Stimulated activated CD8-positive, alpha-beta memory T cell treated with anti-CD3 and anti-CD28 coated beads, Interleukin-15, amount 100 ng/mL, for 48 hours (primary cell): Measurements from ENCODE around the gene ZNF516.
"Not testable (repeated sequence)": the region's sequence is repeated elsewhere in the genome, so short reads cannot be mapped to it uniquely, and the experiment has no call there.

Experiments
- DNase-seq, 2 donors: peaks; one replicate each; pipeline ENCODE4 v3.0.0-alpha.2; 2020; ENCODE audit warnings: low read depth in 2 of 2

Gene ZNF516

DNA sequence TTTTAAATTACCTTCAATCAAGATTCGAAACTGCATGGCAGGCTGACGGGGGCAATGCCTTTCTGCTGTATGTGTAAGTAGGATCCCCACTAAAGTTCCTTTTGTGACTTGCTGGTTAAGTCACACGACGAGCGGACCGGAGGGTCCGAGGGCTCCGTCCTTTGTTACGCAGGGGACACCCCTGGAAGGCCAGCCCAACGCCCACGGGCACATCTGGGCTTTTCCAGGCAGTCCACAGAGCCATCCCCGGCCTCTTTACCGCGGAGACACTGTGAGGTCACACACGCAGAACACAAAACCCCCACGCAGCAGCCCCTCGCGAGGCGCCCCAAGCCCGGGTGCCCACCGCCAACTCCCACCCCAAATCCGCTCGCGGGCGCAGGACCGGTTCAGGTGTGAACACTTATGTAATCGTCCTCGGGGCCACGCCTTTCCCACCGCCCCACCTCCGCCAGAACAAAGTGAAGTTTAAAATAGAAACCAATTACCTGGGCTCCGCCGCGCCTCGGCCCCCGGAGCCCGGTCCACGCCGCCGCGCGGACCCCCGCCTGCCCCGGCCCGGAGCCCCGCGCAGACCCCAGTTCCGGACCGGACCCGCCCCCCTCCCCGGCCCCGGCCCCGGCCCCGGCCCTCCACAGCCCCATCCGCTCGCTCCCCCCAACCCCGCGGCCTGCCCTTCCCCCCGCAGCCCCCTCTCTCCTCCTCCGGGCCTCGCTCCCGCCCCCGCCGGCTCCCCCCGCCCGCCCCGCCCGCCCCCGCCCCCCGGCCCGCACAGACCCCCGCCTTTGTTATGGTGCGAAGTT, 4.2 kb downstream of the ZNF516 start:
- no peak for DNase-seq

DNA sequence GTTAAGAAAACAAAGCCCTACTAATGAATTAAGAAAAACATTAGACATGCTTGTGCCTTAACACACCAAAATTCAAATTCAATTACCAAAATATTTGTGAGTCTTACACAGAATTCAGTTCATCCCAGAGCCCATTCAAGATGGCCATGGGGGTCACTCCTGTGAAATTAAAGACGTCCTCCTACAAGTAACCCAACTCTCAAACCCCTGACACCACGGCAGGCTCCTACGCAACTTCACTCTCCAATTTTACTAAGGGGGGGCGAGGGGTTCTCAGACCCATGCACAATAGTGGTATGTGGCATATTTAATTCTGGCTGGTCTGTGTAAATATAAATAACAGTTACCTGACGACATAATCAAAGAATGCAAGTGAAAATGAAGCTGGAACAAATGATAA, 5.0 kb downstream of the ZNF516 start:
- no peak for DNase-seq

DNA sequence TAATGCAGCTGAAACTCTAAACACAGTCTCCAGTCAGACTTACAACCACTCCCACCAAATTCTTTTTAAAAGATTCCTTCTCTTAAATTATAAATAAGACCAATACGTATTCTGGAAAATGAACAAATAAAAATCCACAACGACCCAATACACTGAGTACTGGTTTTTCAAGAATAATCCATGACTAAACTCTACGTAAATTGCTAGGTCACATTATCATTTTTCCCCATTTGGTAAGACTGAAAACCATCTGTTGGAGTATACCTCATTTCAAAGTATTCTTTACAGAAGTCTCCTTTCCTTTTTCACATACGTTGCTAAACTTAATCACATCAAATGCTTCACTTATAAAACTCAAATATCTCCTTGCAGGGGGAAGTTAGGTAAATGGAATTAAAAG, 6.0 kb downstream of the ZNF516 start:
- DNase-seq, result no peak

DNA sequence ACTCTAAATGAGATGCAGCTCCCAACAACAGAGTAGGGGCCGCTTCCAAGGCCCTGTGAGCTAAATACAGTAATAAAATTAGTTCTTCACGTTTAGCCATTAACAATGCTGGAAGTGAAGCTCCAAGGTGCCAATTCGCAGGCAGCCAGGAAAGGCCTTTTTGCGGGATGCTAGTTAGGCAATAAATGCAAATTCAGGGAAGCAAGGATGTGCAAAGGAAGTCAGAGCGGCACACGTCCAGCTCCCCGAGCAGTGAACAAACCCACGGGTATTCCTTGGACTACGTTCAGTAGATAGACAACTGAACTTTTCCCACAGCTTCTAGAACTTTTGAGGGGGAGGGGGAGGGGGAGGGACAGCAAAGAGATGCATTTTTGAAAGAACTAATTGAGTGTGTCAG, 6.9 kb downstream of the ZNF516 start:
- DNase-seq, result no peak

- DNase-seq, result no peak
Observed at GRCh38 chr18:76487782-76488181, 7.3 kb downstream of the ZNF516 start.

DNA sequence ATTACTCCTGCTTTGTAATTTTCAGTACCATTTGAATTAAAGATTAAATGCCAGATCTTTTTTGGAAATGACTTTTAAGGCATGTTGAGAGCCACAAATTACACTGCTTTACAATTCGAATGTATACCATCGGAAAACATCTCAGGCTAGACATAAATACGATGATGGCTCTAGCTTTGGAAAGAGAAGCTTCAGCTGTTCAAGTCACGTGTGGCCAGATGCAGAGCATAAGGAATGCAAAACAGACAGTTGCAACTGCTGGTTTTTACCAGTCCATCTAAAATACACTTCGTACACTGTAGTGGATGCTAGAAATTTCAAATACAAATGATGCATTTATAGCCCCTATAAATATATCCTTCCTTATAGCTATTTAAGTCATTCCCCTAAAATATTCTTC, 8.0 kb downstream of the ZNF516 start:
- DNase-seq, result no peak

DNA sequence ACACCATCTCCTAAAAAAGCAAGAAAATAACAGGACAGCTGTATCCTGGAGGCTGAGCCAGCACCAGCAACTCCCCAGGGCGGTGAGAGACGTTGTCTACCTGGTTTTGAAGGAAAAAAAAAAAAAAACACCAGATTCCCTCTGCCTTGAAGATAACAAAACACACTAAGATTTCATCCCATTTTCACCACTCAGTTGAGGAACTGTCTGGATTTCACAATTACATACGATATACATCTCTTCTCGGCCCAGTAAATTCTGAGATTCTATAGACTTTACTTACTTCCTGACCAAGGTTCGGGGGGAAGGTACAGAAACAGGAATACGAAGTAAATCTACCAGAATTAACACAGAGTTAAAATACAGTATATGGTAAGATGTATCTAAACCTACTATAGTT, 8.5 kb downstream of the ZNF516 start:
- no peak for DNase-seq

DNA sequence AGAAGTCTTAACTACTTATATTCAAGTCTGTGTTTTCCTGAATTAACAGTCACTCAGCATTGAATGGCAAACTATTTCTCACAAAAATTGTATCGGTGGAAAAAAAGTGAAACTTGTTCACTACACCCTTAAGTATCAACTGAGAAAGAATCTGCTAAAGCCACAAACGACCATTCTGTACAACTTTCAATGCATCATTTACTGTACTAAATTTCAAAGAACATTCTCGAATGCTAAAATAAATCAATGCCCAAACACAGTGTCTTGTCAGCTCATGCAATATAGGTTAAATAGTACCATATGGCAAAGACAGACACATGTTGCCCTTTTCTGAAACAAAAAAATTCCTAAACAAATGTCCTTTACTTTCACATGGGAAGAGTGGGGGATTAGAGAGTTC, 9.0 kb downstream of the ZNF516 start:
- no peak for DNase-seq

DNA sequence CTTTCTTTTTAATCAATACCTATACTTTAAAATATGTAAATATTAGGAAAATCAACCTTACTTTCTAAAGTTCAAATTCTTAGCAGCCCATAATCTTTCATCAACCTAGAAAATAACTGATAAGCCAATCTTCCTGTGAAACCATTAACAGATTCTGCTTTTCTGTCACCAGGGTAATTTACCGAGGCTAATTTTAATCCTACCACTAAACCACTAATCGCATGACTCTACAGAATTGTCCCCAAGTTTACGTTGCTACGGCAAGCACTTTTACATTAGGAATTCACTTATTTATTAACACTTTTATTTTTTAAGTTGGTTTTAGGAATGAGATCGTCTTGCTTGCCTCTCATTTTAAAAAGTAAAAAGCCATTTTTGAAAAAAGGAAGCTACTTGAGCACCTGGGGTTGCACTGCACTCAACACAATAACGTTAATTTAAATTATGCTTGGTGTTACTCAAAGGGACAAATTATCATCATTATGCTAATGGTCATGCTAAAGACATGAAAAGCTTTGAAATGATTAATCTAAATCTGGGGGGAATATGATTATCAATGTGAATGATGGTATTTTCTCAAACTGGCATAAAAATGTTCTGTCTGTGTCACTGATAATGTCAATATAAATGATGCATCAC, 10.2 kb downstream of the ZNF516 start:
- no peak for DNase-seq

DNA sequence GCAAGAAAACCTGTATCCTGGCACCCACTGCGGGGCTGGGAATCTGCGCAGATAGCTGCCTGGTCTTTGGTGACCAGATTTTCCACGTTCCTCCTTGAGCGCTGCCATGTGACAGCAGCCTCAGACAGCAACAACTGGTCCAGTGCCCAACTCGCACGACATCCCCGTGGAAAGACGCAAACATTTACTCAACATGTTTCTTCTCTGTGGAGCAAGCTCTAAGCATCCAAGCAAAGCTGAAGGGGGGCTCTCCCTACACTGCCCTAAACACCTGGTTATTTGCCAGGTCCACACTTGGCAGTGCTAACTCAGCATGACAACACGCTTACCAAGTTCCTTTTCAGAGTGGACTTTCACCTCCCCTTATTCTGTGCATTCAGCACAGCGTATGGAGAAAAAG, 11.3 kb downstream of the ZNF516 start:
- no peak for DNase-seq

GRCh38 chr18:76482971-76483691, 11.9 kb downstream of the ZNF516 start:
- no peak for DNase-seq

DNA sequence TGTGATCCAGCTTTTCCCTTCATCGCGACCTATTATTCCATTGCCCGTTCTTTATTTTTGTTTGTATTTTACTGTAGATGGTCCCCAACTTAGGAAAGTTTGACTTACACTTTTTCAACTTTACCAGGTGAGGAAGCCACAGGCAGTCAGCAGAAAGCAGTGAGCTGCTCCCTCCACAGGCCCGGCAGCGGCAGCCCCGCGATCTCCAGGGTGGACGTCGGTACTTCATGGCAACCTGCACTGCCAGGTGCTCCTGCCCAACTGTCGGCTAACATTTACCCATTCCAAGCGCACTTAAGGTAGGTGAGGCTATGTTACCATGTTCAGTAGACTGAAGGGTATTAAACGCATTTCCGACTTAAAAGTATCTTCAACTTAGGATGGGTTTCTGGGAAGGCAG, 12.8 kb downstream of the ZNF516 start:
- DNase-seq, result no peak

DNA sequence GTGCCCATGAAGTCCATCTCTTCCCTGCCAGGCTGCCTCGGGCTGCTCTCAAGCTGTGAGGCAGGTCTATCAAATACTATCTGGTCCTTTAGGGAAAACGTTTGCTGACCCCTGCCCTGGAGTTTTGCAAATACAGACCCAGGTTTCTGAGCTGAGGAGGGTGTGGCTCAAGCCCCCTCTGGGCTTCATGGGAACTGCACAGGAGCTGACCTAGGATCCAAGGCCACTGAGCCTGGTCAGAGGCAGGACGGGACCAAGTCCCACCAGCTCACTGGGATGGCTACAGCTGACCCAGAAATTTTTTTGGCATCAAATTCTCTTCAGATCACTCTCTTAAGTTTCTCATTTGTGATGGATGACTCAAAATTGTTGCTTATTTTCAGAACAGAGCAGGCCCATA, 14.1 kb downstream of the ZNF516 start:
- no peak for DNase-seq

GRCh38 chr18:76479351-76480238, 15.4 kb downstream of the ZNF516 start:
- no peak for DNase-seq

DNA sequence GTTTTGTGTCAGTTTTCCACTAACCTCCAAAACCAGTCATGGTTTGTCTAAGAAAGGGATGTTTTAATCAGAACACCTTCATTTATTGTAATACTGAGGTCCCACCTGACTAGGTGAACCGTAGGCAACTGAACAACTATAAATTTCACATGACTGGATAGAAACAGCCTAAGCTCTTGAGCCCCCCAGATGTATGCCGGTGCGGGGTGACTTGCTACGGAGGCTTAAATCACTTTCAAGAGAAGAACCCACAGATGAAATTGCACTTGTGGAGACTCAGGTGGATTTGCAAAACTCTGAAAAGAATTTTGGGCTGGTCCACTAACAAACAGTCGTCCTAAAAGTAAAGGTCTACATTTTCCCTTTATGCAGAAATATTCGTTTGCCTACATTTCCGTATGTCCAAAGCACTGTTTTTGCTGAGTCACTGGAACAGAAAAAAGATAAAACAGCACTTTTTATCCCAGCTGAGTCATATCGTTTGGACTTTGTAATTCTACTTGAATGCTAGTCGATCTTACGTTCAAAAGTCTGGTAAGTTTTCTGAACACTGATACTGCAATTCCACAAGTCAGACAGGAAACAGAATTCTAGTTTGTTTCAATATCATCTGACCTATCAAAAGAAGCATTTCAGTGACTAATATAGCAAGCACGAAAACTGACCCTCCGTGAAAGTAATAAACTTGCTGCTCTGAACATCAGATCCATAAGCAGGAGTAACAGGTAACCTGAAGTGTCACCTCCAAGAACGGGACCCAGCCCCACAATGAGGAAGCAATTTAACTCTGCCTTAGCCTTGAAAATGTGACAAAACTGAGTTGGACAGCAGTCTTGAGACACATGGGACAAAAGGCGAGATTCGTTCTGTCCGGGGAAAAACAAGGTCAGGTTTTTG, 18.1 kb downstream of the ZNF516 start:
- DNase-seq, result no peak

- DNase-seq, result no peak
Observed at GRCh38 chr18:76475450-76476194, 19.4 kb downstream of the ZNF516 start.

GRCh38 chr18:76474824-76475223, 20.2 kb downstream of the ZNF516 start:
- DNase-seq, result no peak

- DNase-seq, result not testable (repeated sequence)
Observed at GRCh38 chr18:76473521-76473920, 21.5 kb downstream of the ZNF516 start.

DNA sequence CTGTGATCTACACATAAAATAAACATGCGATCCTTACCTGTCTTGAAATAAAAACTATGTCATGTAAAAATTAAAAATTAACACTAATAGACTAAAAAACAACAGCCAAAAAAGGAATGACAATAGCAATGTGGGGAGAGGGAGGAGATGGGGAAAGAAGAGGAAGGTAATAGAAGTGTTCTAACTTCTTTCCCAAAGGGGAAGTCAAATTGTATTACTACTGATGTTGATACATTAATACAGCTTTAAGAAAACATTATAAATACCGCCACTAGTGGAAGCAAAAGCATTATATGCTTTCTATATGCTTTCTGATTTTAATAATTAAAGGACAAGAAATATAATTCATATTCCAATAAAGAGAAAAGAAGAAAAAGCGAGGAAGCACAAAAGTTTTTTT, 22.2 kb downstream of the ZNF516 start:
- DNase-seq, result no peak

DNA sequence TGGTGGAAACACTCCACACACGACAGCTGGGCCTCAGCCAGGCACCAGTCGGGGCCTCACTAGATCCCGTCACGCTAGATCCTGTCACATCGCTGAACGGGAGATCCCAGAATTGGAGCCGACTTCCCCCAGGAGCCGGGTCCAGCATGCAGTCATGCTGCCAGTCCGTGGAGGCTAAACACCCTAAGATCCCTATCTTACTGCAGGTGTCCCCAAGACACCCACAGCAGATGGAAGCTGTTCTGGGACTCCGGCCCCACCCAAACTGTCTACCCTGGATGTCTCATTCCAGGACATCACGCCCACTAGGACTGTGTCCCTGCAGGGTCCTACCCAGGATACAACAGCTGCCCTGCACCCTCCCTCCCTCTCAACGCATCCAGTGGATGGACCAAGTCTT, 23.4 kb downstream of the ZNF516 start:
- DNase-seq, result no peak
